GM12801 (cell line): Measurements from ENCODE around the gene NOVA2.

Experiments
- TF ChIP-seq, protein P1 (sequence below): IDR thresholded peaks from one replicate; pipeline ENCODE4 v1.5.1; 2011; ENCODE audit warnings: control low read depth; ENCODE audit not compliant: insufficient read length; ENCODE audit errors: extremely low read depth

The NOVA2 gene

DNA sequence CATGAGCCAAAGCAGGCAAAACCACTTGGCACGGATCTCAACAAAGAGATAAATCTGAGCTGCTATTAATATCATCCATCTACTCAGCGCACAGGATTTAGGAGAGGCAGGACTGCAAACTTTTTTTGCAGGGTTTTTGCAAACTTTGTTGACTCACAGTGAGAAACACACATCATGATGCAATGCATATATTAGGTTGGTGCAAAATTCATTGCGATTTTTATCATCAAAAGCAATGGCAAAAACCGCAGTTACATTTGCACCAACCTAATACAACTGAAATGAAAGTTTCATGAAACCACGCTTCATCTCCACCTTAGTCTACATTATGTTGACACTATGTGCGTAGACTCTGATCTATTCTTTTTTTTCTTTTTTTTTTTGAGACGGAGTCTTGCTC is 4.5 kb upstream of the NOVA2 start:
- TF ChIP-seq, protein P1, sequence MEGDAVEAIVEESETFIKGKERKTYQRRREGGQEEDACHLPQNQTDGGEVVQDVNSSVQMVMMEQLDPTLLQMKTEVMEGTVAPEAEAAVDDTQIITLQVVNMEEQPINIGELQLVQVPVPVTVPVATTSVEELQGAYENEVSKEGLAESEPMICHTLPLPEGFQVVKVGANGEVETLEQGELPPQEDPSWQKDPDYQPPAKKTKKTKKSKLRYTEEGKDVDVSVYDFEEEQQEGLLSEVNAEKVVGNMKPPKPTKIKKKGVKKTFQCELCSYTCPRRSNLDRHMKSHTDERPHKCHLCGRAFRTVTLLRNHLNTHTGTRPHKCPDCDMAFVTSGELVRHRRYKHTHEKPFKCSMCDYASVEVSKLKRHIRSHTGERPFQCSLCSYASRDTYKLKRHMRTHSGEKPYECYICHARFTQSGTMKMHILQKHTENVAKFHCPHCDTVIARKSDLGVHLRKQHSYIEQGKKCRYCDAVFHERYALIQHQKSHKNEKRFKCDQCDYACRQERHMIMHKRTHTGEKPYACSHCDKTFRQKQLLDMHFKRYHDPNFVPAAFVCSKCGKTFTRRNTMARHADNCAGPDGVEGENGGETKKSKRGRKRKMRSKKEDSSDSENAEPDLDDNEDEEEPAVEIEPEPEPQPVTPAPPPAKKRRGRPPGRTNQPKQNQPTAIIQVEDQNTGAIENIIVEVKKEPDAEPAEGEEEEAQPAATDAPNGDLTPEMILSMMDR, result no peak

DNA sequence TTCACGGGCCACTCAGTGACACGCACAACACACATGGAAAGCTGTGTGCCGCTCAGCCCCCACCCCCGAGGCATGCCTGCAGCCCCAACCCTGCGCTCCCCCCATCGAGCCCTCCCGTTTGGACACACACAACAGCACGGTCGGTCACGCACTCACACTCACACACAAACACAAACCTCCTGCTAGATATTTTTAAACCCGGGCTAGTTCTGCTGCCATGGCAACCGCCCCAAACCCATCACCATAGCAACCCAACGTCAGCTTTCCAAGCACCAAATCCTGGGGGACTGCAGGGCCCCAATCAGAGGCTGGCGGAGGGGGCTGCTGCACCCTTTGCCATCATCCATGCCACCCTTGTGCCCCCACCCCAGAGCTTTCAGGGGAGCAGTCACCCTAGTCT is 2.5 kb upstream of the NOVA2 start:
- TF ChIP-seq, protein P1, result no peak

DNA sequence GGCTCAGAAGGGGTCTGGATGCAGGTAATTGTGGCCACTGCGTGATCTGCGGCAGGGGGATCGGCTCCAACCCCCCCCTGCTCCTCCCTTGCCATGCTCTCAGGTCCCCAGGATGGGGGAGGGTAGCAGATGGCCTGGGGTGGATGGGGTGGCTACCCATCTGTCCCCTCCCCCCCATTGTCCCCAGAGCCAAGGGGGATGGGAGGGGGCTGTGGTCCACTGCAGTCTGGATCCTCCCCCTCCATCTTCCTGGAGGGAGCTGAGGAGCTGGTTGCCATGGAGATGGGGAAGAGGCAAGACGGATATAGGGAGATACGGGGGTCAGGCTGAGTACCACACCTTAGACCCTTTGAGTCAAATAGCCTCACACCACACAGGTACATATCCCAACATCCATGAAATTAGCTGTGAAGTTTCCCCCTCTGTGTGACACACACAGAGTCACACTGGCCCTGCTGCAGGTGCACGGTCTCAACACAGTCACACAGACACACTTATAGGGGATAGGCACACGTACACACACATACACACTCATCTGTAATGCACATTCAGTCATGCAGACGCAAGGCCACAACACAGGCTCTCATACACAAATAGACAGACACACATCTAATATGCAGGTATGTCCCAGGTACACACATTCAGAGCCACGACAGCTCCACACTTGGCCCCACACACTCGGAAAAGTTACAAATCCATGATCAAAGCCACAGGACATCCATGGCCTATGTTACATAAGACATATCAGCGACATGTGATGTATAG is 1.8 kb upstream of the NOVA2 start:
- TF ChIP-seq, protein P1, result no peak

DNA sequence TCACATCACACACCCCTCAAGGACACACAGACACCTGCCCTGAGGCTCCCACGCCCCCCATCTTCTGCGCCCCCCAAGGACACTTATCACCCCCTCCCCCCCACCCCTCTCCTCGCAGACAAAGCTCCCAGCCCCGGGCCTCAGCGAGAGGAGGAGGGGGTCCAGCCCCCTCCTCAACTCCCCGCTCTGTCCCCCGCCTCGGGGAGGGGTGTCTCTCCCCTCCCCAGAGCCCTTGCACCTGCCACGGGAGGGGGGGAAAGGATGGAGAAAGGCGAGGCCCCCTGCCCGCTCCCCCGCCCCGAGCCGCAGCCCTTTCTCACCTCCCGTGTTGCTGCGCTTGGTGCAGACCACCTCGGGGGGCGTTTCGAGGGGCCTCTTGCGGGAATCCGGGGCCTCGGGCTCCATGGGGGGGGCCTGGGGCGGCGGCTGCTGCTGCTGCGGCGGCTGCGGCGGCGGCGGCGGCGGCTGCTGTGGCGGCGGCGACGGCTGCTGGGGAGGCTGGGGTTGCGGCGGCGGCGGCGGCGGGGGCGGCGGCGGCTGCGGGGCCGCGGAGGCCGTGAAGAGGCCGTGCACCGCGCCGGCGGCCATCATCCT is 621 bp downstream of the NOVA2 start:
- TF ChIP-seq, protein P1, result no peak

DNA sequence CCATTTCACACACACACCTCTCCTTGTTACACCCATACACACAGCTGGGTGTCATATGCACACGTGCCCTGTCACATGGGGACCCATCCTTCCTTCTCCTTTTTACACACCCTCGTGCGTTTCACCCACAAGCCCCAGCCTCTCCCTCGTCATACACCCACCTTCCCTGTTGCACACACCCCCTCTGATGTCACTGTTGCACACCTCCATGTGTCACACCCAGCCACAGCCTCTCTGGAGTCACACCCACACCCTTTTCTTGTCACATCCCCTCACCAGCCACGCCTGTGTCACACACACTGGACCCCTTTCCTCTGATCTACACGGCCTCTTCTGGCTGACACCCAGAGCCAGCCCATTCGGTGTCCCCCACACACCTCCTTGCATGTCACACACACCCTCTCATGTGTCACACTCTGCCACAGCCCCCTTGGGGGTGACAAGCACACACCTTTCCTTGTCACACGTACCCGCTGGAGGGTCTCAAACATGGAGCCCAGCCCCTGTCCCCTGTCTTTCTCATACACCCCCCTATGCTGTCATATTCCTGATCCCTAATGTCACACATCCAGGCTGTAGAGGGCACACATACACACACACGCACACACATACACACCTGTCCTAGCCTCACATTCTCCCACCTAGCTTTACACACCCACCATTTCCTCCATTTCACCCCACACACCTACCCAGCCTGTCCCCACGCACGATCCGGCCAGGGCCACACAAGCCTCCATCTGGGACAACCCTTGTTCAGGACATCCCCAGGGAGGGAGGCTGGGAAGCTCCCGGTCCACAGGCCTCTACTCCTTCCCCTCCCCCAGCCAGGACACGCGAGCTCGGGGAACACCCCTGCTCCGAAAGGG is 1.4 kb downstream of the NOVA2 start:
- TF ChIP-seq, protein P1, result no peak

DNA sequence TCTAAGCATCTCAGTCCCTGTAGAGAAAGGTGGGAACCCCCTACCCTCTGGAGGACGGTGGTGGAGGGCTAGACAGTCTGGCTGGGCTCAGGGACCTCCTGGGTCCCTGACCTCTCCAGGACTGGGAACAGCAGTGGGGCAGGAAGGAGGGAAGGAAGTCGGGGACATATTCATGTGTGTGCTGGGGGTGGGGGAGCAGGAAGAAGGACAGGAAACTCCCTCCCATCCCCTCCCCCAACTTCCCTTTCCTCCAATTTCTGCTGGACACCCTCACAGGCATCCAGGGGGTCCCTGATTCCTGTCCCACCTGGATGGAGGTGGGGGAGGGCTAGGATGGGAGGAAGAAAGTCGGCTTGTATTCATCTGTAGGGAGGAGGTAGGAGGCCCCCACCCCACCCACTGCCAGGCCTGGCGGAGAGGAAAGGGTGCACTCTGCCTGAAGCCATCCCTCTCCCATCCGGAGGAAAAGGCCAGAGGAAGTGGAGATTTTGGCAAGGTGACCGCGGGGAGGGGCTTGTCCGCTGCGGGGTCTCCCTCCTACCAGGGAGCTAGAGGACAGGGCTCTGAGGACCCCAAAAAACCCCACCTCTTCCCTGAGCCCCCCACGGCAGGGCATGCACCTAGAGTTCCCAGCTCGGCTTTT is 2.3 kb downstream of the NOVA2 start:
- TF ChIP-seq, protein P1, result no peak

DNA sequence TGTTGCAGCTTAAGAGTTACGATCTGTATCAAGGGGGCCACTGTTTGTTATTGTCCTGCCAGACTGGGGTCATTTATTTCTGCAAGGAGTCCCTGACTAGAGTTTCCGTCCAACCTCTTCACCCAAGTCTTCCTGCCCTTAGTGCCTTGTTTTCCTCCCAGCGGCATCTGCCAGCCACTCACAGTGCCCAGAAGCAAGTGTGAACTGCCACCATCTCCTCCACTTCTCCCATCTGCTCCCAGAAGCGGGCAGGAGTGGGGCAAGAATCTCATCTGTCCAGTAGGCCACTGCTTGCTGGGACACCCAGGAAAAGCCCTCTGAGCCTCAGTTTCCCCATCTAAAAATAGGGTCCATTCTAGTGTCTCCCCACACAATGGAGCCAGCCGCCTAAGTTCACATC is 4.0 kb downstream of the NOVA2 start:
- TF ChIP-seq, protein P1, result no peak
